DOHH2 (cell line): ENCODE results near the gene OXTR.

Experiments
- H3F3A ChIP-seq: fragments of 200-600 bp; sonication (generic), shearing (Covaris generic); 2 replicates; pipeline ENCODE4 v1.6.0; 2016; ENCODE audit warnings: antibody characterized with exemption, mild to moderate bottlenecking; ENCODE audit not compliant: control insufficient read depth, insufficient read depth
- H3K27ac ChIP-seq: fragments of 200-600 bp; sonication (generic); 2 replicates; pipeline ENCODE4 v1.5.1; 2014; ENCODE audit warnings: low read depth, mild to moderate bottlenecking, low read length, moderate library complexity
- H3K27me3 ChIP-seq: fragments of 200-600 bp; sonication (generic); 2 replicates; pipeline ENCODE4 v1.6.1; 2014; ENCODE audit warnings: mild to moderate bottlenecking, low read length, mixed read lengths; ENCODE audit not compliant: control insufficient read depth
- H3K36me3 ChIP-seq: fragments of 200-600 bp; sonication (generic); 2 replicates; pipeline ENCODE4 v1.6.1; 2014; ENCODE audit warnings: mild to moderate bottlenecking, low read length, moderate library complexity, mixed read lengths; ENCODE audit not compliant: control insufficient read depth
- H3K4me1 ChIP-seq: fragments of 200-600 bp; sonication (generic); 2 replicates; pipeline ENCODE4 v1.6.1; 2014; ENCODE audit warnings: mild to moderate bottlenecking, low read length, mixed read lengths; ENCODE audit not compliant: control insufficient read depth
- H3K4me2 ChIP-seq: fragments of 200-600 bp; sonication (generic); 2 replicates; pipeline ENCODE4 v1.6.0; 2014; ENCODE audit warnings: mild to moderate bottlenecking, low read length, moderate library complexity
- H3K4me3 ChIP-seq: fragments of 200-600 bp; sonication (generic); 2 replicates; pipeline ENCODE4 v1.5.1; 2014; ENCODE audit warnings: mild to moderate bottlenecking, low read length, mixed read lengths
- H3K79me2 ChIP-seq: fragments of 200-600 bp; sonication (generic); 2 replicates; pipeline ENCODE4 v1.6.1; 2014; ENCODE audit warnings: mild to moderate bottlenecking, low read length, mixed read lengths; ENCODE audit not compliant: control insufficient read depth
- H3K9me2 ChIP-seq: fragments of 200-600 bp; sonication (generic); replicated peaks from 2 replicates; pipeline ENCODE4 v1.6.1; 2014; ENCODE audit warnings: mild to moderate bottlenecking, low read length, mixed read lengths; ENCODE audit not compliant: control insufficient read depth
- H3K9me3 ChIP-seq: fragments of 200-600 bp; sonication (generic); 2 replicates; pipeline ENCODE4 v1.6.1; 2014; ENCODE audit warnings: antibody characterized with exemption, low read length, mixed read lengths; ENCODE audit not compliant: control insufficient read depth, insufficient read depth
- H4K20me1 ChIP-seq: fragments of 200-600 bp; sonication (generic); 2 replicates; pipeline ENCODE4 v1.6.0; 2014; ENCODE audit warnings: low read depth, mild to moderate bottlenecking, antibody characterized with exemption, low read length, moderate library complexity; ENCODE audit not compliant: control insufficient read depth, insufficient read depth
- EZH2phosphoT487 ChIP-seq: fragments of 200-600 bp; sonication (generic); IDR thresholded peaks from 2 replicates; pipeline ENCODE4 v1.6.1; 2017; ENCODE audit warnings: borderline replicate concordance, mild to moderate bottlenecking, antibody characterized with exemption, low read length, moderate library complexity, mixed read lengths
- TF ChIP-seq, protein P1 (sequence below): fragments of 200-600 bp; sonication (generic); IDR thresholded peaks from one replicate; pipeline ENCODE4 v1.5.1; 2014; ENCODE audit warnings: antibody characterized with exemption, mild to moderate bottlenecking, low read depth, low read length; ENCODE audit not compliant: poor library complexity, severe bottlenecking

Gene OXTR

DNA sequence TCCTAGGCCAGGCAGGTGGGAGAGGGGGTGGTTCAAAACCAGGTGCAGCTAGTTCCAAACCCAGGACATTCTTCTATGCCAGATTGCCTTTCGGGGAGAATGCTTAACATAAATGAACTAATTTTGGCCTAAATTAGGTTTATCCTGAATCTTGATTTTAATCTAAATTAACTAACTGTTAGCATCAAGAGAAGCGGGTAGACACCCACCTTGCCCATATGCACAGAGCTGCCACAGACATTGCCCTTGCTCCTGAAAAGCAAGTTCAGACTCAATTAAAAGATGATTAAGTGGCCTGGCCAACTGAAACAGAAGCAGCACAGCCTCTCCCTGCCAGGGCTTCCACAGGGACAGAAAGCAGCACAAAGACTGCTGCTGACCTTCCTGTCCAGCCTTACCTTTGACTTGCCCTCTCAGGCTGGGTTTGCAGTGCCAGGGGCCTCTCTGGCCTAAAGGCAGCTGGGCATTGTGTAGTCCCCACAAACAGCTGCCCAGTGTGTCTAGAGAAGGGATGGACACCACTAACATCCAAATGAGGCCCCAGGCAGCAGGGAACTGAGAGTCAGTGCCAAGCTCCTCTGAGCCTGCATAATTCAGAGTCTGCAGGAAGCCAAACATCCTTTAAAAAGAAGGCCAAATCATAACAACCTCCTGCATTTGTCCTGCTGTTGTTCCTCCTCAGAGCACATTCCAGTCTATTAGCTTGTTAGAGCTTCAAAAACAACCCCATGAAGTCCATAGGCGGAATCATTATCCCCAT, 15.4 kb upstream of the OXTR start:
- no peak overlapping the region for H3K4me2 ChIP-seq
- H3K27me3 ChIP-seq, result peaks cover 6% of the 10 kb centered on the region; the same call in 1 of the 2 replicates
- no peaks in the 10 kb centered on the region for H3K36me3 ChIP-seq
- no peaks in the 10 kb centered on the region for H3F3A ChIP-seq
- H3K9me2 ChIP-seq, result no peaks in the 10 kb centered on the region
- TF ChIP-seq, protein P1, sequence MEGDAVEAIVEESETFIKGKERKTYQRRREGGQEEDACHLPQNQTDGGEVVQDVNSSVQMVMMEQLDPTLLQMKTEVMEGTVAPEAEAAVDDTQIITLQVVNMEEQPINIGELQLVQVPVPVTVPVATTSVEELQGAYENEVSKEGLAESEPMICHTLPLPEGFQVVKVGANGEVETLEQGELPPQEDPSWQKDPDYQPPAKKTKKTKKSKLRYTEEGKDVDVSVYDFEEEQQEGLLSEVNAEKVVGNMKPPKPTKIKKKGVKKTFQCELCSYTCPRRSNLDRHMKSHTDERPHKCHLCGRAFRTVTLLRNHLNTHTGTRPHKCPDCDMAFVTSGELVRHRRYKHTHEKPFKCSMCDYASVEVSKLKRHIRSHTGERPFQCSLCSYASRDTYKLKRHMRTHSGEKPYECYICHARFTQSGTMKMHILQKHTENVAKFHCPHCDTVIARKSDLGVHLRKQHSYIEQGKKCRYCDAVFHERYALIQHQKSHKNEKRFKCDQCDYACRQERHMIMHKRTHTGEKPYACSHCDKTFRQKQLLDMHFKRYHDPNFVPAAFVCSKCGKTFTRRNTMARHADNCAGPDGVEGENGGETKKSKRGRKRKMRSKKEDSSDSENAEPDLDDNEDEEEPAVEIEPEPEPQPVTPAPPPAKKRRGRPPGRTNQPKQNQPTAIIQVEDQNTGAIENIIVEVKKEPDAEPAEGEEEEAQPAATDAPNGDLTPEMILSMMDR, result no peak
- no peak for TF ChIP-seq EZH2phosphoT487
- H3K4me1 ChIP-seq, result no peaks in the 10 kb centered on the region
- H3K79me2 ChIP-seq, result no peaks in the 10 kb centered on the region
- H3K9me3 ChIP-seq, result no peaks in the 10 kb centered on the region
- H3K4me3 ChIP-seq, result no peak overlapping the region
- H4K20me1 ChIP-seq, result no peaks in the 10 kb centered on the region
- no peak overlapping the region for H3K27ac ChIP-seq

DNA sequence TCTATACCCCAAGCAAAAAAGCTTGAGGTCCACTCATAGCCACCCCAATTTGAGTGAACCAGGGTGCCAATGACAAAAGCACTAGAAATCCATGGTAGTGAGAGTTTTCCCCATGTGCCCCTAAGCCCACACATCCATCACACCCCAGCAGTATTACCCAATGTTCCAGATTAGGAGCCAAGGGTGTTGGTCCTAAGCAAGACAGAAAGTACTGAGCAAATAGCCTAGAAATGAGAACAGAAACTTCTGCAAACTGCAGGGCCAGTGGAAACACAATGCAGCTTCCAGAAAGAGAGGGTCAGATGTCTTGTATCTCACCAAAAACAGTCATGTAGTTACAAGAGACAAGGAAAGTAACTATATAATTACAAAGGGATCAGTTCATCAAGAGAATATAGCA, 10.9 kb upstream of the OXTR start:
- no peaks in the 10 kb centered on the region for H3K4me1 ChIP-seq
- H4K20me1 ChIP-seq, result no peaks in the 10 kb centered on the region
- H3K79me2 ChIP-seq, result no peaks in the 10 kb centered on the region
- H3K4me2 ChIP-seq, result no peak overlapping the region
- no peak overlapping the region for H3K4me3 ChIP-seq
- H3F3A ChIP-seq, result no peaks in the 10 kb centered on the region
- H3K36me3 ChIP-seq, result no peaks in the 10 kb centered on the region
- peaks cover 13% of the 10 kb centered on the region; the same call in 1 of the 2 replicates for H3K27me3 ChIP-seq
- TF ChIP-seq, protein P1, result no peak
- no peak for TF ChIP-seq EZH2phosphoT487
- H3K9me2 ChIP-seq, result no peaks in the 10 kb centered on the region
- H3K9me3 ChIP-seq, result no peaks in the 10 kb centered on the region
- H3K27ac ChIP-seq, result no peak overlapping the region

DNA sequence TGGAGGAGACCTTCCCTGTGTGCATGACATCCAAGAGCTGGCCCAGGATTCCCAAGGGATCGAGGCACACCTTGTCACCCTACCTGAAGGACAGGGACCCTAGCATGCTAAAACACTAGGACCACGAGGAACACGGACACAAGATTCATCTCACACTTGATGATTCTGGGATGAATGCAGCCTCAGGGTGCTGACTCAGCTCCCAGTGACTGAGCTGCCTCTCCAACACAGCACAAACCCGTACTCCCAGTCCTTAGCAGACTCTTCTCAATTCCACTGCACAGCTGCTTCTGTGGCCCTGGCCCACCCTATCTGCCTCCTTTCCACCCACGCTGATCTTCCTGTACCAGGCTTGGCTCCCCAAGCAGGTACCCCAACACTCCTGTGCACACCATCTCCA, 9.1 kb upstream of the OXTR start:
- no peak for TF ChIP-seq EZH2phosphoT487
- TF ChIP-seq, protein P1, result no peak
- Histone ChIP-seq H3K79me2 (no peaks in the 10 kb centered on the region), H3F3A (no peaks in the 10 kb centered on the region), H3K4me1 (no peaks in the 10 kb centered on the region), H3K27me3 (peaks cover 13% of the 10 kb centered on the region; the same call in 1 of the 2 replicates), H3K9me2 (no peaks in the 10 kb centered on the region), H3K27ac (no peak overlapping the region), H3K4me2 (no peak overlapping the region), H3K36me3 (no peaks in the 10 kb centered on the region), H3K4me3 (no peak overlapping the region), H3K9me3 (no peaks in the 10 kb centered on the region), H4K20me1 (no peaks in the 10 kb centered on the region)
